Fibroblast of skin of right biceps (primary cell): Measurements from ENCODE around the gene SPRED3.
A peak's percentile ranks its signal among the peaks of the same experiment; 100 is the strongest.
"Not testable (repeated sequence)": the region's sequence is repeated elsewhere in the genome, so short reads cannot be mapped to it uniquely, and the experiment has no call there.

Experiments used
- DNase-seq: peaks from one replicate; pipeline ENCODE4 v3.0.0-alpha.2; 2013

Gene SPRED3, protein sequence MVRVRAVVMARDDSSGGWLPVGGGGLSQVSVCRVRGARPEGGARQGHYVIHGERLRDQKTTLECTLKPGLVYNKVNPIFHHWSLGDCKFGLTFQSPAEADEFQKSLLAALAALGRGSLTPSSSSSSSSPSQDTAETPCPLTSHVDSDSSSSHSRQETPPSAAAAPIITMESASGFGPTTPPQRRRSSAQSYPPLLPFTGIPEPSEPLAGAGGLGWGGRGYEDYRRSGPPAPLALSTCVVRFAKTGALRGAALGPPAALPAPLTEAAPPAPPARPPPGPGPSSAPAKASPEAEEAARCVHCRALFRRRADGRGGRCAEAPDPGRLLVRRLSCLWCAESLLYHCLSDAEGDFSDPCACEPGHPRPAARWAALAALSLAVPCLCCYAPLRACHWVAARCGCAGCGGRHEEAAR

DNA sequence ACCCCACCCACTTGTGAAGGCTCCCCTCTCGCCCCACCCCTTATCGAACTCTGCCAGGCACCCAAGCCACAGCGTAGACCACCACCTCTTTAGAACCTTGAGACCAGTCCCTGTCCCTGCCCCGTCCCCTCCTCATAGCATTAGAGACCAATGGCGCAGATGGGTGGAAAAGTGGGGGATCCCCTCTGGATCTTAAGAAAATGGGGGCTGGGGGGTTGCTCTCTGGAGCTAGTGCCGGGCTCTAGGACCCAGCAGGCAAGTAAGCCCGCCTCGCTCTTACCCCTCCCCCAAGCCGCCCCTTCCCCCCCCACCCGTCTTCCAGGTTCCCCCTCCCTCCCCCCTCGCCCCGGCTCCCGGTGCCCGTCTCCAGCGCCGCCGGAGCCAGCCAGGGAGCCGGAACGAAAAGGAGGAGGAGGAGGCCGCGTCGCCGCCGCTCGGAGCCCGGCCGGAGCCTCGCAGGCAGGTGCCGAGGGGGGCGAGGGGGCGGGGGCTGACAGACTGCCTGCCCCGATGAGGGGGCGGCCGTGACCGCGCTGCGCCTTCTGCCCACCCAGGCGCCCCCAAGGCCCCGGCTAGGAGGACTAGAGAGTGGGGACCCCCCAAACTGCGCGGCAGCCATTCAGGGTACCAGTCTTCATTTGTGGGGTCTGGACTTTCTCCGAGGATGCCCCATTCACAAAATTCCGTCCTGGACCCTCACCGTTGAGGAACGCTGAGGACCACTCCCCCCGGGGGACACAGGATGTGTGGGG, at the start of gene SPRED3:
Gene SPRED3 (plus strand): TSS at position 349 of the 752 bp plus-strand sequence. CDS start 1,606 bp downstream, outside the sequence.
- peak; percentile 66 for DNase-seq

DNA sequence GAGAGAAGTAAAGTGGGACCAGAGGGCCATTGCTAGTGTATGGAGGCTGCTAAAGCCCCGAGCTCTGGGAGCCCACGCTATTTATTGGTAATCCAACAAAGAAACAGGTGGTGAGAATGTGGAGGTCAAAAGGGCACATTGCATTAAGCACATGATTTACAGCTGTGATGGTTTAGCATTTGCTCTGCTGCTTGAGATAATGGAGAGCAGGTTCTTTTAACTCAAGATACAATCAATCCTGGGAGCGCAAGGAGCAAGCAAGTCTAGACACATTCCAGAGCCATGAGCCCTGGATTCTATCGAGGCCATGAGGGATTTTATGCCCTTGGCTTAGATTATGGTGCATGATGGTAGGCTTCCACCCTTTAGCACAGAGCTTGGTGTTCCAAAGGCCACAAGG, 49.5 kb upstream of the SPRED3 start:
- DNase-seq, result peak; percentile 29

DNA sequence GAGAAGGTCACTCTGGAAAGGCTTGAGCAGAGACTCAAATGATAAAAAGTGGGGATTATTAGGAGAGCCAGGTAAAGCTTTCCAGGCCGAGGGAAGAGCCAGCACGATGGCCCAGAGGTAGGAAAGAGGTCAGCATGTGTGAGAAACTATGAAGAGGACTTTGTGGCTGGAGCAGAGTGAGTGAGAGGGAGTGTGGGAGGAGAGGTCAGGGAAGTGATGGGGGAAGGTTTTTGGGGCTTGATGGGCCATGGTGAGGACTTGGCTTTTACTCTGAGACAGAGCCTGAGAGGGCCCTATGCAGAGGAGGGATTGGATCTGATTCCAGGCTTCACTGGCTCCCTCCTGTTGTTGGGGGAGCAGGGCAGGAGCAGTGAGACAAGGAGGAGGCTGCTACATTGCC, 47.6 kb upstream of the SPRED3 start:
- DNase-seq, result no peak

DNA sequence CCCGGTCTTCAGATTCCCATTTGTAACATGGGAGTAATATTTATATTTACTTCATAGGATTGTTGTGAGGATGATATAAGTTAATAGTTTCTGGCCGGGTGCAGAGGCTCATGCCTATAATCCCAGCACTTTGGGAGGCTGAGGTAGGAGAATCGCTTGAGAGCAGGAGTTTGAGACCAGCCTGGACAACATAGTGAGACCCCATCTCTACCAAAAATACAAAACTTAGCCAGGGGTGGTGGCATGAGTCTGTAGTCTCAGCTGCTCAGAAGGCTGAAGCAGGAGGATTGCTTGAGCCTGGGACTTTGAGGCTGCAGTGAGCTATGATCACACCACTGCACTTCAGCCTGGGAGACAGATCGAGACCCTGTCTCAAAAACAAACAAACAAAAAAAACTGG, 41.7 kb upstream of the SPRED3 start:
- DNase-seq, result no peak

DNA sequence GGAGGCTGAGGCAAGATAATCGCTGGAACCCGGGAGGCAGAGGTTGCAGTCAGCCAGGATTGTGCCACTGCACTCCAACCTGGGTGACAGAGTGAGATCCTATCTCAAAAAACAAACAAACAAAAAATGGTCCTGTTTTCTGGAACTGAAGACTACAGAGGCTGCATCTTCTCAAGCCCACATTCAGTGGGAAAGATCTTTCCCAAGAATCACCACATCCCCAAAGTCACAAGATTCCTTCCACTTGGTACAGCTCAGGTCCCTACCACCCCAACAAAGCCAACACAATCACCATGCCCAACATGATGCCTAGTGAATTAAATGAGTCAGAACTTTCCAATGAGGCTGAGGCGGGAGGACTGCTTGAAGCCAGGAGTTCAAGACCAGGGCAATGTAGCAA, 37.6 kb upstream of the SPRED3 start:
- no peak for DNase-seq

DNA sequence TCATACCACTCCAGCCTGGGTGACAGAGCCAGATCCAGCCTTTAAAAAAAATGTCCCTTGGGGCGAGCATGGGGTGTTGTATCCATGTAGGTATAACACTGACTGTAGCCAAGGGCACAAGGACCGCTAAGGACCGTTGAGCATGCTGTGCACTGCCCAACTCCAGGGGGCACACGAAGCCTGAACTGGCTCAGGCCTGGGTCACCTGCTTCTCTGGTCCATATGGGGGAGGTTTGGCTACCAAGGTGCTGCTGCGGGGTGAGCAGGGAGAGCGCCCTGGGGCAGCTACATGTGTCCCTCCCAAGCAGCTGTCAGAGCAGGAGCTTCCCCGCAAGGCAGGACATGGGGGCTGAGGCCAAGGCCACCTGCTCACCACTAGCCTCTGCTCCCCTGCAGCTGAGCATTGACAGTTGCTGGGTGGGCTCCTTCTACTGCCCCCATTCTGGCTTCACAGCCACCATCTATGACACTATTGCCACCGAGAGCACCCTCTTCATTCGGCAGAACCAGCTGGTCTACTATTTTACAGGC, 36.6 kb upstream of the SPRED3 start:
- no peak for DNase-seq

DNA sequence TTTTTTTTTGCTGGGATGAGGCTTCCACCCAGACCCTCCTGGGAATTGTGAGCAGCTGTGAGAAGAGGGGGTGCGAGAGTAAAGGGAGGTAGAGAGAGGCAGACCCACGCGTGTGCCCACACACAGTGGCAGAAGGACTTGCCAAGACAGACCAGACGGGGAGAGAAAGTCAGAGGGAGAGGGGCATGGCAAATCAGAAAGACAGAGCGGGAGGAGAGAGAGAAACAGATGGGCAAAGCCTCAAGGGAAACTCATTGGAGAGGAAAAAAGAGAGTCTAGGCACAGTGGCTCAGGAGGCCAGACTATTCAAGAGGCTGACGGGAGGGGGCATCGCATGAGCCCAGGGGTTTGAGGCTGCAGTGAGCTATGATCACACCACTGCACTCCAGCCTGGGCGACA, 35.9 kb upstream of the SPRED3 start:
- DNase-seq, result no peak

DNA sequence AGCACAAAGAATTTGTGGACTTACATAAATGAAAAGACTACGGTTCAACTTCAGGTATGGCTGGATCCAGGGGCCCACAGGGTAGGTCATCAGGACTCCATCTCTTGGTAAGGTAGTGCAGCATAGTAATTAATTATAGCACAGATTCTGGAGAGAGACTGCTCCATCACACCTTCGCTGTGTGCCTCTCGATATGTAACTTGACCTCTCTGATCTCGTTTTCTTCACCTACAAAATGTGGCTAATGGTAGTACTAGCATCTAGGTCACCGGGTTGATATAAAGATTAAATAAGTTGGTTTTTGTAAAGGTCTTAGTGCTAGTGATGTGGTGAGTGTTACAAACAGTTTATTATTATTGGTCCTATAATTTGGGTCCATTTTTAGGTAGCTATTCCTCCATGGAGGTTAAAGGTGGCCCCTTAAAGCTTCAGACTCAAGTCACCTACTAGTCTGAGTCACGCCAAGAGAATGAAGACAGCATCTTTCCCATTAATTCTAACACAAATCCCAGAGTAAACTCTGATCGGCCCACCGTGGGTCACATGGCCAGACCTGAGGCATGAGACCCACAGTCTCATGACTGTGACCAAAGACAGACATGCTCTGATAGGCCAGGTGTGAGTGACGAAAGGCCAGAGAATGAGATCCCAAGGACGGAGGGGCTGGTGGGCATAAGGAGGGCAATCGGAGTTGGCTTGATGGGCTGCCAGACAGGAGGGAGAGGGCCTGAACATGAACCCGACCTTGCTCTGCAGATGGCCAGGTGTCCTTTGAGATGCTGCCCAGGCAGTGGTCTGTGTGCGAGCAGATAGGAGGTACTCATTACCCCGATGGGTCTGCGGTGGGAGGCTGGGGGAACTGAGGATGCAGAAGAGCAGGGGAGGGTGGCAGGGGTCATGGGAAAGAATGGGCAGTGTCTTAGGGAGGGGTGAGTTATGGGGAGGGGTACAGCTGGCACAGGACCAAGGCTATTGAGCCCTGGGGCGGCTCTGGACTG, 32.5 kb upstream of the SPRED3 start:
- no peak for DNase-seq

DNA sequence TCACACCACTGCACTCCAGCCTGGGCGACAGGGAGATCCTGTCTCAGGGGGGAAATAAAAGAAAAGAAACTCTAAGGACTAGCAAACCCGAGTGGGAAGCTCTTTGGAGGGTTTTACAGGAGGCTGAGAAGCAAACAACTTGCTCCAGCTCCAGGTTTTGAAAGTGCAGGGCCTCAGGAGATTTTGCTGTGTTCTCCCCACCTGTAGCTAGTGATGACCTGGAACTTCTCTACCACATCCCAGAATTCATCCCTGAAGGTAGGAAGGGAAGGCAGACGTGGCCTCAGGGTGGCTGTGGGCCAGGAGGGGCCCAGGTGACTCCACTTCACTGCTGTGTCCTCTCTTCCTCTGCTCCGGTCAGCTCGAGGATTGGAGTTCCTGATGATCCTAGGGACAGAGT, 30.4 kb upstream of the SPRED3 start:
- DNase-seq, result no peak

DNA sequence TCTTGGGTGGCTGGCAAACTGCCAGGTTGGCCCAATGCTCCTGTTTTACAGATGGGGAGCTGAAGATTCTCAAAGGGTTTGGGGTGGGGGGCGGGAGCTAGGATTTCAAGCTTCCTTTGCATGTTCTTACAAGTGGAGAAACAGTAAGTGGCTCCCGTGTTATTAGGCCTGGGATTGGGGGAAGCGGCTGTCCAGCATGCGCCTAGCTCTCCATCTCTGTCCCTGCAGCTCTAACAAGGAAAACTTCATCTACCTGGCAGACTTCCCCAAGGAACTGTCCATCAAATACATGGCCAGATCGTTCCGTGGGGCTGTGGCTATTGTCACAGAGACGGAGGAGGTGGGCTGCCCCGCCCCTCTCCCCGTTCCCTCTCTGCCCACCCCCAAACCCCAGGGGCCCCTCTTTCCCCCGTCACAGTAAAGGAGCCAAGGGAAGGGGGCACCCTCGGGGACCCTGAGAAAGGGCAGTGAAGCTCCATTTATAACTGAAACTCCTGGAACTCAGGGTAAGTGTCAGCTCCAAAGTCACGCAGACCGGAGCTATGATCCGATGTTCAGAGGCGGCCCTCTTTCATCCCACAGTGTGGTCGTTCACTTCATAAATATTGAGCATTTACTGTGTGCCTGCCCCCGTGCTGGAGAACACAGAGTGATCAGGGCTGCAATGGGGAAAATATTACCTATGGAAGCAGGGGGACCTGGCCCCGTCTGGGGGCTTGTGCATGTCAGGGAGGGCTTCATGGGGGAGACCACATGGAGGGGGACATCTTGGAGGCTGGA, 29.1 kb upstream of the SPRED3 start:
- no peak for DNase-seq

DNA sequence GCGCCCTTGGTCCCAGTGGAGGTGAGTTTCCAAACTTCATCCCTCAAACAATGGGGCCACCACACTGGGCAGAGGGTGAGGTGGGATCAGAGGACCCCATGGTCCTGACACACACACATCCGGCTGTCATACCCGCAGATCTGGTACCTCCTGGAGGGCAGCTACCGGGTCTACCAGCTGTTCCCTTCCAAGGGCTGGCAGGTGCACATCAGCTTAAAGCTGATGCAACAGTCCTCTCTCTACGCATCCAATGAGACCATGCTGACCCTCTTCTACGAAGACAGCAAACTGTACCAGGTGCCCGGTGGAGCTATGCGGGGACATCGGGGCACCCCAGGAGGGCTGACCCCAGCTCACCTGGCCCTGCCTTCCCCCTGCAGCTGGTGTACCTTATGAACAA, 28.1 kb upstream of the SPRED3 start:
- no peak for DNase-seq

DNA sequence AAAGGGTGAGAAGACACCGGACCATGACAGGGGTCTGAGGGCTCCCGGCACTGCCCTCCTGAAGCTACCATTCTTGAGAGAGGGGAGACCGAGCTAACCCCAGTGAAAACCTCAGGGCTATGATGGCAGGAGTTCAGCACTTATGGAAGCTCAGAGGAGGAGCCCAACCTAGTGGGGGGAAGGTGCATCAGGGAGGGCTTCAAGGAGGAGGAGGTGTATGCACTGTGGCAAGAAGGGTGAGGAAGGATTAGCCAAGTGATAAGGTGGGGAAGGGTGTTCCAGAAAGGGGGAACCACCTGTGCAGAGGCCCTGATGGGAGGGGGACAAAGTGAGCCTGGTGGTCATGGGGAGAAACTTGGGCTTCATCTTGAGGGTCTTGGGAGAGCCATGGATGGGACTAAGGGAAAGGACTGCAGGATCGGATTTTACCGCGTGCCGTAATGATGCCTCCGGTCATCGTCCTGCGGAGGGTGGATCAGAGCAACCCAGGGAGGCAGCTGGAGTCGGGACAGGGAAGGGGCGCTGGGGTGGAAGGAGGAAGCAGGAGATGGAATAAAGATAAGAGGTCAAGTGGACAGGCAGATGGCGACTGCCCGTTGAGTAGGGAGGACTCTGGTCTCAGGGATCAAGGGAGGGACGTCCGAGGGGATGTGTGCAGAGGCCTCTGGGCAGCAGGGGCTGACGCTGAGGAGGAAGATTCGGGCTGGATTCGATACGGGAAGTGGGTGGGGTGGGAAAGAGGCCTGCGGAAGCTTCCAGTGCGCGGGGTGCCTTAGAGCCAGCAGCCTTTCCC, 27.5 kb upstream of the SPRED3 start:
- DNase-seq, result no peak

DNA sequence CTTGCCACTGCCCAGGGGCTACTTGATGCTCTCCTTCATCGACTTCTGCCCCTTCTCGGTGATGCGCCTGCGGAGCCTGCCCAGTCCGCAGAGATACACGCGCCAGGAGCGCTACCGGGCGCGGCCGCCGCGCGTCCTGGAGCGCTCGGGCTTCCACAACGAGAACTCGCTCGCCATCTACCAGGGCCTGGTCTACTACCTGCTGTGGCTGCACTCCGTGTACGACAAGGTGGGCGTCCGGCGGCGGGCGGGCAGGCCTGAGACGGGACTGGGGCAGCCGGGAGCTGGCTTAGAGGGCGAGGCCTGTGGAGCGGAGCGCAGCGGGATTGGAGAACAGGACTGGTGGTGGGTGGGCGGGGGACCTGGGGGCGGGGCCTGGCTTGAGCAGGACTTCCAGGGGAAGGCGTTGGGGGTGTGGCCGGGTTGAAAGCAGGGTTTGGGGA, 26.8 kb upstream of the SPRED3 start:
- DNase-seq, result peak; percentile 65

DNA sequence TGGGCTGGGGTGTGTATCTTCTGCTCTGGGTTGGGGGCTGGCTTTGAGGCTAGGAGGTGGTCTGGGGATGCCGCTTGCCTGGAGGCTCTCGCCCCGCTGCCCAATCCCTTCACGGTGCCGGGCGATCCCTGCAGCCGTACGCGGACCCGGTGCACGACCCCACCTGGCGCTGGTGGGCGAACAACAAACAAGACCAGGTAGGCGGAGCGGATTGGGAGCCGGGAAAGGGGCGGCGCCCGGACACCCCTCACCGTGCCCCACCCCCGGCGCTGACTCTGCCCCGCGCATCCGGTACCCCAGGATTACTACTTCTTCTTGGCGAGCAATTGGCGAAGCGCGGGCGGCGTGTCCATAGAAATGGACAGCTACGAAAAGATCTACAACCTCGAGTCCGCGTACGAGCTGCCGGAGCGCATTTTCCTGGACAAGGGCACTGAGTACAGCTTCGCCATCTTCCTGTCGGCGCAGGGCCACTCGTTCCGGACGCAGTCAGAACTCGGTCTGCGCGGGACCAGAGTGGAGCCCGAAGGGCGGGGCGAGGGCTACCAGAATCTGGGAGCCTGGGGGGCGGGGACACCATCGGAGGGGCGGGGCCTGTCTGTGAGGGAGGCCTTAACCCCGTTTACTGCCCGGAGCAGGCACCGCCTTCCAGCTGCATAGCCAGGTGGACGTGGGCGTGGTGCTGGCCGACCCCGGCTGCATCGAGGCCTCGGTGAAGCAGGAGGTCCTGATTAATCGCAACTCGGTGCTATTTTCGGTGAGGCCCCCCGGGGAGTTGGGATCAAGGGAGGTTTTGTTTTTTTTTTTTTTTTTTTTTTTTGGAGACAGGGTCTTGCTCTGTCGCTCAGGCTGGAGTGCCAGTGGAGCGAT, 26.2 kb upstream of the SPRED3 start:
- DNase-seq, result peak; percentile 52

DNA sequence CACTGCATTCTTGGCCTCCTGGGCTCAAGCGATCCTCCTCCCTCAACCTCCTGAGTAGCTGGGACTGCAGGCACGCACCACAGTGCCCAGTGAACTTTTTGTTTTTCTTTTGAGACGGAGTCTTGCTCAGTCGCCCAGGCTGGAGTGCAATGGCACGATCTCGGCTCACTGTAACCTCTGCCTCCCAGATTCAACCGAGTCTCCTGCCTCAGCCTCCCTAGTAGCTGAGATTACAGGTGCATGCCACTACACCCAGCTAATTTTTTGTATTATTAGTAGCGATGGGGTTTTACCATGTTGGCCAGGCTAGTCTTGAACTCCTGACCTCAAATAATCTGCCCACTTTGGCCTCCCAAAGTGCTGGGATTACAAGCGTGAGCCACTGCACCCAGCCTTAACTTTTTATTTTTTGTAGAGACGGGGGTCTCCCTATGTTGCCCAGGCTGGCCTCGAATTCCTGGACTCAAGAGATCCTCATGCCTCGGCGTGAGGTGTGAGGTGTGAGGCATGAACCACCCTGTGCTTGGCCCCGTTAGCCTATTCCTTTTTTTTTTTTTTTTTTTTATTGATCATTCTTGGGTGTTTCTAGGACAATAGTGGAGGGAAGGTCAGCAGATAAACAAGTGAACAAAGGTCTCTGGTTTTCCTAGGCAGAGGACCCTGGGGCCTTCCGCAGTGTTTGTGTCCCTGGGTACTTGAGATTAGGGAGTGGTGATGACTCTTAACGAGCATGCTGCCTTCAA, 25.4 kb upstream of the SPRED3 start:
- DNase-seq, result not testable (repeated sequence)

DNA sequence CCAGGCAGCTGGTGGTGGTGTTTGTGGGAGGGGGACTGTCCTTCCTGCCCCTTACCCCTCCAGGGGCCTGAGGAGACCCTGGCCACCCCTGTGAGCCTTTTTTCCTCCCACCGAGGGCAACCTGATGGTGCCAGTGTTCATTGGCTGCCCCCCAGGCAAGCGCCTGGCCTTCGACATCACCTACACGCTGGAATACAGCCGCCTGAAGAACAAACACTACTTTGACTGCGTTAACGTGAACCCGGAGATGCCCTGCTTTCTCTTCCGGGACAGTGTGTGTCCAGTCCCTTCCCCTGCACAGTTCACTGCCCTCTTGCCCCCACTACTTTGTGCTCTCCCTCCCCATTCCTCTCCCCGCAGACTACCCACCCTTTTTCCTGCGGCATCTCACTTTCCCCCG, 21.5 kb upstream of the SPRED3 start:
- no peak for DNase-seq

DNA sequence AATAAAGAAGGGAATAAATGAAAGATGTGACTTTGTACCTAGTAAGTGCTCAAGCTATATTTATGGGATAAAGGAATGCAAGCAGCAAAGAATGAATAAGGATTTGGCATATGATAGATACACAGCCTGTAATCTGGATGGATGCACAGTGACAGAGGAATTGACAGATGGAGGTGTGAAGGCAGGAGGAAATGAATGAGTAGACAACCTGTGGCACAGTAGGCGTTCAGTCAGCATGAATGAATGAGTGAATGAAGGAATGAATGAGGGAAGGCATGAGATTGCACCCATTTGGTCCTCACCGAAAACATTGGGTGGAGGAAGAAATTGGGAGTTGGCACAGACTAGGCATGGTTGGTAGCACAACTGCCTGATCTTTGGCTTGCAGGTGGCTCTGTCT, 18.9 kb upstream of the SPRED3 start:
- no peak for DNase-seq

DNA sequence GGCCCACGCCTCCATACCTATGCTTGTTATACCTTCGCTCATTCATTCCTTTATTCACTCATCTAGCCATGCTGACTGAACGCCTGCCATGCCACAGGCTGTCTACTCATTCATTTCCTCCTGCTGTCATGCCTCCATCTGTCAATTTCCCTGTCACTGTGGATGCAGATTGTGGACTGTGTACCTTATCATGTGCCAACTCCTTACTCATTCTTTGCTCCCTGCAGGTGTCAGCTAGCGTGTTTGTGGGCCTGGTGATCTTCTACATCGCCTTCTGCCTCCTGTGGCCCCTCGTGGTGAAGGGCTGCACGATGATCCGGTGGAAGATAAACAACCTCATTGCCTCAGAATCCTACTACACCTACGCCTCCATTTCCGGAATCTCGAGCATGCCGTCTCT, 18.2 kb upstream of the SPRED3 start:
- no peak for DNase-seq

DNA sequence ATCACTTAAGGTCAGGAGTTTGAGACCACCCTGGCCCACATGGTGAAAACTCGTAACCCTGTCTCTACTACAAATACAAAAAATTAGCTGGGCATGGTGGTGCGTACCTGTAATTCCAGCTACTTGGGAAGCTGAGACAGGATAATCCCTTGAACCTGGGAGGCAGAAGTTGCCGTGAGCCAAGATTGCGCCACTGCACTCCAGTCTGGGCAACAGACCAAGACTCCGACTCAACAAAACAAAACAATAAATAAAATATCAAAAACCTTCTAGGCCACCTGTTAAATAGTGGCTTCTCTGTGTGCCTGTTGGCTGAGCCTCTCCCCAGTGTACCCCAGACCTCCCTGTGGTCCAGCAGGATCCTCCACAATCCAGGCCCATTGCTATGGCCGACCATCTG, 17.4 kb upstream of the SPRED3 start:
- no peak for DNase-seq
